ENCODE measurements around the gene TECPR1.

The TECPR1 gene, protein sequence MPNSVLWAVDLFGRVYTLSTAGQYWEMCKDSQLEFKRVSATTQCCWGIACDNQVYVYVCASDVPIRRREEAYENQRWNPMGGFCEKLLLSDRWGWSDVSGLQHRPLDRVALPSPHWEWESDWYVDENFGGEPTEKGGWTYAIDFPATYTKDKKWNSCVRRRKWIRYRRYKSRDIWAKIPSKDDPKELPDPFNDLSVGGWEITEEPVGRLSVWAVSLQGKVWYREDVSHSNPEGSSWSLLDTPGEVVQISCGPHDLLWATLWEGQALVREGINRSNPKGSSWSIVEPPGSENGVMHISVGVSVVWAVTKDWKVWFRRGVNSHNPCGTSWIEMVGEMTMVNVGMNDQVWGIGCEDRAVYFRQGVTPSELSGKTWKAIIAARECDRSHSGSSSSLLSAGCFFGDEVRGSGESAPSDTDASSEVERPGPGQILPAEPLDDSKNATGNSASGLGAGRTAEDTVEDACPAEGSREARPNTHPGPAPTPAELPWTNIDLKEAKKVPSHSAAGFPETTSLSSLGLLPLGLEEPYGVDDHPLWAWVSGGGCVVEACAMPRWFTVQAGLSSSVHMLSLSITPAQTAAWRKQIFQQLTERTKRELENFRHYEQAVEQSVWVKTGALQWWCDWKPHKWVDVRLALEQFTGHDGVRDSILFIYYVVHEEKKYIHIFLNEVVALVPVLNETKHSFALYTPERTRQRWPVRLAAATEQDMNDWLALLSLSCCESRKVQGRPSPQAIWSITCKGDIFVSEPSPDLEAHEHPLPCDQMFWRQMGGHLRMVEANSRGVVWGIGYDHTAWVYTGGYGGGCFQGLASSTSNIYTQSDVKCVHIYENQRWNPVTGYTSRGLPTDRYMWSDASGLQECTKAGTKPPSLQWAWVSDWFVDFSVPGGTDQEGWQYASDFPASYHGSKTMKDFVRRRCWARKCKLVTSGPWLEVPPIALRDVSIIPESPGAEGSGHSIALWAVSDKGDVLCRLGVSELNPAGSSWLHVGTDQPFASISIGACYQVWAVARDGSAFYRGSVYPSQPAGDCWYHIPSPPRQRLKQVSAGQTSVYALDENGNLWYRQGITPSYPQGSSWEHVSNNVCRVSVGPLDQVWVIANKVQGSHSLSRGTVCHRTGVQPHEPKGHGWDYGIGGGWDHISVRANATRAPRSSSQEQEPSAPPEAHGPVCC

DNA sequence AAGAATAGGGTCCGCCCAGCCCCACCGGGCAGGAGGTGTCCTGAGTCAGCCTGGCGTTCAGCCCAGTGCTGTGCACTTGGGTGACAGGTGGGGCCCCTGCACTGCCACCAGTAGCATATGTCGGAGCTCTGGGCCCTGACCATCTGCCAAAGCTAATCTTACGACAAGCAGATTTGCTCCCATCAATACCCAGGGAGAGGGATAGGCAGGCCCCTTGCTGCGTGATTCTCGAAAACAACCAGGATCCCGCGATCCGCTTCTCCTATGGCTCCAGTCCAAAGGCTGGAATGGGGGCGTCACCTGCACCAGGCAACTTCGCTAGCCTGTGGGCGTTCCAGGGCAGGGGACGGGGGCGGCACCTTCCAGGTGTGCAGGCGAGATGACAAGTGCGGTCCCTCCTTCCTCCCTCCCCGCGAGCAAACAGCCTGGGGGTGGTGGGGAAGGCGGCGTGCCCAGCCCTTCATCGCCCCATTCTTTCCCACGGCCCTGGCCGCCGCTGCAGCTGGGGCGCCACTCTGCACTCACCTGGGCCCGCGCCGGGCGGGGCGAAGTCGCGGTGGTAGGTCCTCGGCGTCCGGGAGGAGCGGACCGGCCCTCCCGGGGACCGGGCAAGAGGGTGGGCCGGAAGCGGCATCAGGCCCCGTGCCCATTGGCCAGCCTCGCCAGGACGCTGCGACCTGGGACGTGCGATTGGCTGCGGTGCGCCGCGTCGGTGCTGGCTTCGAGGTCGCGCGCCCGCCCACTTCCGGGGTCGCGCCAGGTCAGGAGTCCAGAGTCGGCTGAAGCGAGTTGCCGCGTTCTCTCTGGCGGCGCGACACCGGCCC lies at the start of gene TECPR1:
Gene TECPR1 (minus strand): TSS at position 632 of the 824 bp plus-strand sequence. CDS start 6,086 bp downstream, outside the sequence.
- DNase-seq (ENCODE audit: low read depth) = no peak

DNA sequence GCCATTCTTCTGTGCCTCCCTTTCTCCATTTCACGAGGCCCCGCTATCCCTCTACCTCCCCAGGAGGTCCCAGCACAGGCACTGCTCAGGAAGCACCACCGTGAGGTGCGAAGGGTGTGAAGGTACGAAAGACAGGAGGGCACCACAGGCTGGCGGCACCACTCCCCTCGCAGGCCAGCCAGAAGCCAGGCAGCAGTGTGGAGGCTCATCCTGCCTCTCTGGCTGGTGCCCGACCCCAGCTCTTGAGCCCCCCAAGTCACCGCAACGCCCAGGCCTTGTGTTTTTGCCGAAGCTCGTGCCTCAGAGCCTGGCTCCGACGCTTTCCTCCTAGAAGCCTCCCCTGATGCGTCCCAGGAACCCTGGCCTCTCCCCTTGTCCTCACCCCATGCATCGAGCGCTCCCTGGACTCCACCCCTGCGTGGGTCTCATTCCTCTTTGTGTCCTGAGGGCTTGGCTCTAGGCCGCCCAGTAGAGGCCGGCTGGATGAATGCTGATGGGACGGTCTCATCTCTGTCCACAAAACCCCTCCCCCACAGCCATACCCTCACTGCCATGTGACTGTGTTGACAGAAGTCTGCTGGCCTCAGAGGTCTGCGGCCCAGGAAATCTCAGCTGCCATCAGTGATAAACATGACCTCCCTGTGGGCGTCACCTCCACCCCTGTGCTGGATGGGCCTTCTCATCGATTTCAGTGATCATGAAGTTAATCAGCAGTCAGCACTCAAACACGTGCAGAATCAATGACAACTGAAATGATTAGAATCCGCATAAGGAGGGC lies 48.8 kb upstream of the TECPR1 start:
- DNase-seq (ENCODE audit: low read depth) = no peak

DNA sequence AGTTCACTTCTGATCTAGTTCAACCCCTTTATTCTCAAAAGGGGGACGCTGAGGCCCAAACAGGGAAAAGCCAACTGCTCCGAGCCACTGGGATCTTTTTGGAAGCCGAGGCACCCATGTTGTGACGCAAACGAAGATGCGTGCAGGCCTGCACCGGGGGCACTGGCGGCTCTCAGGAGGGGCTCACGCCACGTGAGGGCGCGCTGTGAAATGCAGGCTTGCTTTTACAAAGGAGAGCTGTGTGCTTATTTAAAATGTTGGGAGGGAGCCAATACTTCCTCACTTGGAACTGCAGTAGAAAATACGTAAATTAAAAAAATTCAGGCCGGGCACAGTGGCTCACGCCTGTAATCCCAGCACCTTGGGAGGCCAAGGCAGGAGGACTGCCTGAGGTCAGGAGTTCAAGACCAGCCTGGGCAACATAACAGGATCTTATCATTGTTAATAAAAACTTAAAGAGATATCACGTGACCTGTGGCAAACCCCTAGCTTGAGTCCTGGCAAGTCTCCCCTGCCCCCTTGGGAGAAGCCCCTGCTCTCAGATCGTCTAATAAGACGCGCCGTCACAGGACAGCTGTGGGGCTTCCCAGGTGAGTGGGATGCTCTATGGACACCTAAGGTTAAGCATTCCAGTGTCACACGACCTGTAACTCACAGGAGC lies 45.7 kb upstream of the TECPR1 start:
- DNase-seq (ENCODE audit: low read depth) = no peak

DNA sequence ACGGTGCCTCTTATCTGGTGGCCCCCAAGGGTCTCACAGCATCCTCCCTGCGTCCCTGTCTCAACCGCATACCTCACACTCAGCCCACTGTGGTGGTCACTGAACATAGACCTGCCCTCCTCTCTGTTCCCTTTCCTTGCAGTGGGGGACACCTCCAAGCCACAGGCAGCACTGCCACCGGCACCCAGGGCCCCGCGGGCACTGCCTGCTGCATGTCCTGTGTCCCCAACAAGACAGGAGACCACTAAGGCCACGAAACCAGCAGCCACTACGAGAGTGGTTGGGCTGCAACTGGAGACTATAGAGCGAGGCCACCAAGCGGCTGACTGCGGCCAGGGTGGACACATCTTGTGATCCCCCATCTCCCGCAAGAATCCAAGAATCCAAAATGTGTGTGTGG lies 44.8 kb upstream of the TECPR1 start:
- DNase-seq (ENCODE audit: low read depth) = no peak

DNA sequence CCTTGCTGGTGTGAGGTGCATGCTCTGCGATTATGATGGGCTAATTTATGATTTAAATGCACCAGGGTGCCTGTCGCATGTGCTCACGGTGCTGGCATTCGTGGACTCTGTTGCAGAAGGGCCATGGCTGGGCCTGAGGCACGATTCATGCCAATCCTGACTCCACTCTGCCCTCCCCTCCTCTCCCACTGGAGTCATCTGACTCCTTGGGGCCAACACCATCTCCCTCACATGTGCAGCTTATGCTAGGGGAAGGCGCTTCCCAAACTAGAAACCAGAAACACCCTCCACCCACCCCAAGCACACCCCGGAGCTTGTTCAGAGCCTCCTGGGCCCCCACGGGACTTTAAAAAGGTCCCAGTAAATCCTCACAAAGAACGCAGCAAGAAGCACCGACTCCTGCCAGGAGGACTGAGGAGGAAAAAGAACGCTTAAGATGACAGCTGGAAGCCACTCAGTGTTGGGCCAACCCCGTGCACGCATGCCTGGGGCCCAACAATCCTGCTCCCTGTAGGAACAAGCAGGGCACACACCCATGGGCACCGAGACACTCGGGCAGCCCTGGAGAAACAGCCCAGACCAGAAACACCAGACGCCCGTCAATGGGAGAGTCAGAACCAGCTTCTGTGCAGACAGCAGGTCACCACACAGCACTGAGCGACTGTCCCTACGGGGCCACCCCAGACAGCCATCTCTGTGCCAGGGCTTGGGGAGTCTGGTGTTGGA lies 43.6 kb upstream of the TECPR1 start:
- no peak for DNase-seq (ENCODE audit: low read depth)

DNA sequence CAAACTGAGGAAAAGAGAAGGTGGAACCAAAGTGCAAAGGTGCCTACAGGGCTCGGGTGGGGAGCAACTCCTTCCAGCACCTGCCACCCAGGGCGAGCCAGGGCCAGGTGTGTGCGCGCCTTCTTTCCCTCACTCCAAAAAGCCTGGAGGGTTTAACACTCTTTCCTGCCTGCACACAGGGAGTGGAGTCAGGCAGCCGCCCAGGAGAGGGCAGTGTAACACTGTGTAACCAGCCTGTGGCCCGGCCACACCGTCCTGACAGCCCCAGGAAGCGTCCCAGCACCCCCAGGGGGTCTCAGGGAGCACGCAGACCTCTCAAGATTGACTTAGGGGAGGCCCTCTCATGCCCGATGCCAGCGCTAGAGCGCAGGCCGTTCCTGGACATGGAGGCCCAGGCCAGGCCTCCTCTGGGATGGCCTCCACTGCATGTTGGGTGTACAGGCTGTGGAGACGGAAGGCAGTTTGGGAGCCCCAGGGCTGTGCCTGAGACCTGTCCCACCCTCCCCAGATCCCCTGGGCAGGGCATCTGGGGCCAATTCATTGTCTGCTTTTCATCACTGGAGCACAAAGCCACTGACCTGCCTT lies 42.9 kb upstream of the TECPR1 start:
- no peak for DNase-seq (ENCODE audit: low read depth)

DNA sequence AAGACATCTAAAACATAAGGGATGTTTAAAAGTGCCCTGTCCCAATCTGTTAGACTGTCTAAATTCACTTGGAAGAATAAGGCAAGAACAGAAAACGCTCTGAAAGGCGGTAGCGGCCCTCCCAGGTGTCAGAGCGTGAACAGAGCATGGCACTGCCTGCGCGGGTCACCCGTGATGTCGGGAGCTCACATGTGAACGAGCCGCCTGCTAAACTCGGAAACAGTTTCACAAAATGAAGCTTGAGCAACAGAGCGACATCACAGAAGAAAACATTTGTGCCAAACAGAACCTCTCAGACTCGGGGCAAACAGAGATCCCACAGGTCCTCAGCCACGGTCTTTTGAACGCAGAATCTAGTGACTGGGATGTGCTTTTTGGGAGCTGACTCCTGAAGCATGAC lies 42.3 kb upstream of the TECPR1 start:
- DNase-seq (ENCODE audit: low read depth) = no peak

DNA sequence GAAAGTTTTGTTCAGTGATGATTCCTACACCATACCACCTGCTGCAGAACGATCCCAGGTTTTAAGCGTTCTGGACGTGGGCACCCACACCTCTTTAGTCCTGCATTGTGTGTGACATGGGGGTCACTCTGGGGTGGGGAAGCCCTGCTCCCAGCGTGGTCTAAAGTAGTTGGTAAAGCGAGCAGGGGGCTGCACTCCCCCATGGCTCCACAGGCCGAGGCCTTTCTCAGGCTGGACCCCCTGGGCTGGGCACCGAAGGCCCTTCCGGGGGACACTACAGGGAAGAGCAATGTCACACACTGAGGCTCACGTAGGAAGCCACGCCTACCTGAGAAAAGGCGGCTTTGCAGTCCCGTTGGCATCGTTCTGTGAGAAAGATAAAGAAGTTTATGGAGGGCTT lies 41.7 kb upstream of the TECPR1 start:
- no peak for DNase-seq (ENCODE audit: low read depth)

DNA sequence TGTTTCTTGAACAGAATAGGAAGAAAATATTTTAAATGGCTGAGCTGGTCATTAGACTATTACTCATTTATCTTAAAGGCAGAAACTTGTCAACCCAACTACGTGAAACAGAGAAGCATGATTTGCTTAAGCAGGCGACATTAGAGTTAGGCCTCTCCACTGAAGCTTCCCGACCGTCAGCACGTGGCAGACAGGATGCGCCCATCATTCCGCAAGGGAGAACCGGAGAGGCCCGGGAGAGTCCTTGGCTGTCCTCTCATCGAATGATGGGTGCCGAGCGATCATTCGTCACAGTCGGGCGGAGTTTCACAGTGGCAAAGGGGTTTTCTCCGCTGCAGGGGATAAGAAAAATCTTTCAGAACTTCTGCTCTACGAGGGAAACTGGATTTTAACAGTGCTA lies 41.2 kb upstream of the TECPR1 start:
- no peak for DNase-seq (ENCODE audit: low read depth)

DNA sequence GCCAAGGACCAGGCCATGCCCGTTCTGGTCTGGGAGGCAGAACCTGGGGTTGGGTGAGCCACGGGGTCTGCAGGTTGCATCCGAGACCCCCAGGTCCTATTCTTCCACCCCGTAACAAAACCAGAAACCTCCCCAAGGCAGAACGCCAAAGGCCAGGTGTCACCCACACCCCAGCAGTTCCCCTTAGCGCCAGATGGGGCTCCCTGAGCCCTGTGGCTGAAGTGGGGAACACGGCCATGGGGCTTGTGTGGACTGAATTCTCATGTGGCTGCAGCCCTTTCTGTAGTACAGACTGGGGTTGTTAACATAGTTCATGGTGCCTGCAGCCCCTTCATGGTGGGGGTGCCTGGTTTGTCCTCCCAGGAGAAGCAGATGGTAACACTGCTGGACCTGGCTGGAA lies 39.7 kb upstream of the TECPR1 start:
- DNase-seq (ENCODE audit: low read depth) = no peak

DNA sequence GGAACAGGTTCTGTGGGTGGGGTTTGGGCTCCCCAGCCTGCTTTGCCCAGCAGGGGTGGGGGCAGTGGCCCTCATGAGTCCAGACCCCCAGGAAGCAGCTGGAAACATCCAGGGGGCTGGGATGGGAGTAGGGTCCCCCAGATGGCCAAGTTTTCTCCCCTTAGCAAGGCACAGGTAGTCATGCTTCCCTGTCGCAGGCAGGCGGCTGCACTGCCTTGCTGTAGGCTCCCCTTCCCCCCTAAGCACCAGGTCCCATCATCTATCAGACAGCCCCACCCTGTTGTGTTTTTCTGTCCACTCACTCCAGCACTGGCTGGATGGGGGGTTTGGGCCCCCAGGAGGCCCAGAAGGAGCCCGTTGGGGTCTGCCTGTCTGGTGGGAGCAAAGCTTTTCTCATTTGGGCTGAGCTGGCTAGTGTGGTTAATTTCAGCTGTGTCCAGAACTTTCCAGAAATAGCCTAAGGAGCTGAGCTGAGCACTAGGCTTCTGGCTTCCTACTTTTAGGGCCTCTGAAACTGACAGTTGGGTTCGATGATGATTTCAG lies 37.4 kb upstream of the TECPR1 start:
- DNase-seq (ENCODE audit: low read depth) = no peak

DNA sequence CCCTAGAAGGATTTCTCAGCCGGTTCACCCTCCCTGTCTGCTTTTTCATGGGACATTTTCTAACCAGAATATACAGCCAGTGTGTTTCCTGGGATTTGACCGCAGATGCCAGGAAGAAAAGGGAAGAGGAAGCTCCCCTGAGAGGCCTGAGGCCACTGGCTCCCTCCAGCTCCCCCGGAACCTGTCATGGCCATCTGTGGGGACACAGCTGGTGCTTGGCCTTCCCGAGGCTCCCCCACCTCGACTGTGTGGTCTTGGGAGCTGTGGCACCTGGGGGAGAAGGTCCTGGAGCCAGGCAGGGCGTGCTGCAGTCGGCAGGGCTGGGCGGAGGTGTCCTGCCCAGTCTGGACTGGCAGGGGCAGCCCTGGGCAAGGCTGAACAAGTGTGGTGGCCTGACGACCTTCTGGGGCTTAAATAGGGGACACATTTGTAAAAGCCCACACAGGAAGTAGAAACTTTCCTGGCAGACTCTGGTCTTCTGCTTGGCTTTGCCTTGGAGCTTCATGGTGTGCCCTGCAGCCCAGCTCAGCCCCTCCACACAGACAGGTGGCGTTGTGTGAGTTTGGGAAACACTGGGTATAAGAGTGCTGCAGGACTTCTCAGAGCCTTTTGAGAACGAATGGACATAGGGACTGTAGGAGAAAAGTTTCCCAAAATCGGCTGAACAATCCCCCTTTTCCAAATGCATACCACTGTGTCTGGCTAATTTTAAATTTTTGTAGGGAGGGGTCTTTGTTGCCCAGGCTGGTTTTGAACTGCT lies 36.2 kb upstream of the TECPR1 start:
- DNase-seq (ENCODE audit: low read depth) = no peak

DNA sequence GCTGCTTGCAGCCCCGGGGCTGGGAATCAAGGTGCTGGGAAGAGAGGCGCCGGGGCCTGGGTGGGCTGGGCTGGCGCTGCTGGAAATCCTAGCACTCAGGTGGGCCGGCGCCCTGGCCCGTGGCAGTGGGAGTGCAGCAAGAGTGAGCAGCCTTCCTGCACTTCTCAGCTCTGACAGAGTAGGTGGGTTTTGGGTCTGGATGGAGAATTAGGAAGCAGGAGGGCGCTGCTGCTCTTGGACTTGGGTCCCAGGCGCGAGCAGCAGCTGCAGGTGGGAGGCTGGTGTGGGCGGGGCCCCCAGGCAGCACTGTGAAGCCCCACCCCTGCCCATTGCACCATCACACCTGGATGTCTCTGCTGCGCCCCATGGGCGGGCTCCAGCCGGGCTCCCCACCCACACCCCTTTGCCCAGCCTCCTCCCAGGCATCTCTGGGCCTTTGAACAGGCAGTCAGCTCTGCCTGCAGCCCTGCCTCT lies 35.5 kb upstream of the TECPR1 start:
- no peak for DNase-seq (ENCODE audit: low read depth)

DNA sequence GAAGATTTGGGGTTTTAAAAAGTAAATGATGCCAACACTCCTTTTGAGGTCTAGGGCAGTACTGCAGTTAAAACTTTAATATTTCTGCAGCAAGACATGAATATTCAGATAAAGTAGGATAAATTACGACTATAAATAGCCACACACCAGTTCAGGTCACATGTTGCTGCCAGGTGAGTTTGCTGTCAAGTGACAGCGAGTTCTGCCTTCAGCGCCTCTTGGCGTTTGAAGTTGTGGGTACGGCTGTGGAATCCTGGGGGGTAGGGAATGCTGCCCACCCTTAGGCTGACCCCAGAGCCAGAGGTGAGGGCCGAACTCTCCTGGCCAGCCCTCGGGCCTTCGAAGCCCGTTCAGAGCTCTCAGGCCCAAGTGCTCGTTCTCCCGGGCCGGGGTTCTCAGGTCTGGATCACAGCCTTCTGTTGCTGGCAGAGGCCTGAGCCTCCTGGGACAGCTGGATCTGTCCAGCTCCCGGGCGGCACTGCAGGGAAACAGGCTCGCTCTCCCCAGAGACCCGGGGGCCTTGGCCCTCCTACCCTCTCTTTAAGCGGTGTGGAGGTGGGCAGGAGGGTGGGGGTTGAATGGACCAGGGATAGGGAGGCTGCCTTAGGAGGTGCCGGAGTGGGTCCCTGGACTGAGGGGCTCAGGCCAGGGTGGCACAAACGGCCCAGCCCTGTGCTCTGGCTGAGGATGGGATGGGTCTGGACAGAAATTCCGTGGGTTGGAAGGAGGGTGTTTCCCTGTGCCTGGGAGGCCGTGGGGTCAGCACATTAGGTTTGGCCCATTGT lies 34.9 kb upstream of the TECPR1 start:
- no peak for DNase-seq (ENCODE audit: low read depth)

DNA sequence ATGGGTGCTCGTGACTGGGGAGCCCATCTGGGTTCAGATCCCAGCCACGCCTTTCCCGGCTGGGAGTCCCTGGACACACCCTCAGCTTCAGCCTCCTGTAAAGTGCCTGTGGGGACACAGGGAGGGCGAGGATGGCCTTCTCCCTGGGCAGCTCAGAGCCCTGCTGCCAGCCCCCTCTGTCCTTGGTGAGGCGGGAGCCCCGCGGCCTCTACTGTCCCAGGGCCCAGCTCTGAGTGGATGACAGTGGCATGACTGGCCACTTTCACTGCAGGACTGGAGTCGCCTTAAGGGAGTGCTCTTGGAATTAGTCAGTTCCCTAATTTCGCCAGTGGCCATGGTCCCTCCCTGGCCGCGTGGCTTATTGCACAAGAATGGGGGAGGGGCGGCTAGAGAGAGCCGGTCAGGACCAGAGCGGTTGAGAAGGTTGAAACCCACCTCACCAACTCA lies 34.1 kb upstream of the TECPR1 start:
- DNase-seq (ENCODE audit: low read depth) = no peak

DNA sequence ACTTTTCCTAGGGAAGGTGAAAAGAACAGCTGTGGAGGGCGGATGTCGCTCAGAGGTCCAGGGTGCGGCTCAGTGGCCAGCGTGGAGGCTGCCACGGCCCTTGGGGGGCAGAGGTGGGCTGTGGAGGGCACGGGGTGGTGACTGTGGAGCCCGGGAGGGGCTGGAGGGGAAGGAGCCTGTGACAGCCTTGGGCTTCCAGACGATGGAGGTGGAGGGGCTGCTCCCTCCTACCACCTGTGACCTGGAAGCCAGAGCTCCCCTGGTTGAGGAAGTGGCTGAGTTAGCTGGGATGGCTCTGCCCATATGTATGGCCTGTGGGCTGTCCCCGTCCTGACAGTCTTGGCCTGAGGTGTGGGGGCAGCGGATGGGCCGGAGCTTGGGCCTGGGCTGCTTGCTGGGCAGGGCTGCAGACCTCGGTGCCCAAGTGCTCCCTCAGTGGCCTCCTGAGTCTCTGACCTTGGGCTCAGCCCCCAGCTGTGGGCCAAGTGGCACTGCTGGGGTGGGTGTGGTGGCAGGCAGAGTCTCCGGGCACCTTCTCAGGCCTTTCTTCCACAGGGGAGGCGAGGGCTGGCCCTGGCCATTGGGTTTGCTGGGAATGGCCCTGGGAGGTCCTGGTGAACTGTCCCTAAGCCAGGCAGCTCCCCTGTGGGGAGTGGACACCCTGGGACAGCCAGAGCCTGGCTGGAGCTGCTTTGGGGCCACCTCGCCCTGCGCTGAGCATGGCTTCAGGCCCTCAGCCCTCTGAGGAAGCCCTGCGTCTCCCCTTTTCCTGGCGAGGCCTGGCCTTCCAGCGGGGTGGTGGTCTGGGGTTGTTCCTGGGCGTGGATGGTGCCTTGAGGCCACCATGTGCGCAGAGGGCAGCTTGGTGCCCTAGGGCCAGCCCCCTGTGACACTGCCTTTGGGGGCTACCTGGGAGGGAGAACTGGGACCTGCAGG lies 33.4 kb upstream of the TECPR1 start:
- DNase-seq (ENCODE audit: low read depth) = no peak

Measured in non-pigmented ciliary epithelial cell (primary cell).